Astrocyte (in vitro differentiated cells and primary cell): ENCODE data around the gene DEXI.

Experiments
- CTCF ChIP-seq: IDR thresholded peaks from 2 replicates; pipeline ENCODE4 v1.5.1; 2011; ENCODE audit warnings: low read depth, mild to moderate bottlenecking, inconsistent platforms, low read length, moderate library complexity; ENCODE audit not compliant: insufficient read depth
- EZH2 ChIP-seq: IDR thresholded peaks from 2 replicates; pipeline ENCODE4 v1.6.1; 2012; ENCODE audit warnings: mild to moderate bottlenecking, low read length, inconsistent platforms; ENCODE audit not compliant: insufficient read depth

- TF ChIP-seq CTCF (no peak), EZH2 (no peak)
Measured at GRCh38 chr16:10979717-10980601, 37.7 kb upstream of the DEXI start.
